Fibroblast of skin of abdomen (primary cell): Measurements from ENCODE around the gene YKT6.

Experiments used
- DNase-seq: peaks from one replicate; pipeline ENCODE4 v3.0.0-alpha.2; 2013

YKT6 gene

DNA sequence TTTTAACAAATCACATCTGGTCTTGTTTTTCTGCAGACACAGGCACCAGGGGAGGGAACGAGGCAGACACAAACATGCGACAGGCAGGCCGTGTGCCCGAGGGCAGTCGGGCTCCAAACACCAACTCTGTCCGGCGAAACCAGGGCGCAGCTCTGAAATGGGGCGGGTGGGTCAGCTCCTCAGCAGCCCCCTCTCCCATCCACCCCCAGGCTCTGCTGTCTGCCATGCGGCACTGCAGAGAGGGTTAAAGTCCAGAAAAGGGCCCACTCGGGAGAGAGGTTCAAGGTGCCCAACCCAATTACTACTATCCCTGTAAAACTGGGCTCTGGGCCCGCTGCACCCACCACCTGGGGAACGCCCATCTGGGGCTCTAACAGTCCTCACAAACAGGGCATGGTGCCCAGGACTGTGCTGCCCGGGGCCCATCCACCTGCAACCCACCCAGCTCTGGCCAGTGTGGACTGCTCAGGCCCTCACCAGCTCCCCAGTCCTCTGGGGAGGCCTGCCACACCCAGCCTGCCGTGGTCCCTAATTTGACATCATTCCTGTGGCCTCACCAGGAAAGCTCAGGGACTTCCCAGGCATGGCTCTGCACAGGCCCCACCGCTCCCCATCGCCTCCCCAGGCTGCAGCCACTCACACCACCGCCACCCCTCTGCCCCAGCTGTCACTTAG is 18.7 kb downstream of the YKT6 start:
- no peak for DNase-seq

DNA sequence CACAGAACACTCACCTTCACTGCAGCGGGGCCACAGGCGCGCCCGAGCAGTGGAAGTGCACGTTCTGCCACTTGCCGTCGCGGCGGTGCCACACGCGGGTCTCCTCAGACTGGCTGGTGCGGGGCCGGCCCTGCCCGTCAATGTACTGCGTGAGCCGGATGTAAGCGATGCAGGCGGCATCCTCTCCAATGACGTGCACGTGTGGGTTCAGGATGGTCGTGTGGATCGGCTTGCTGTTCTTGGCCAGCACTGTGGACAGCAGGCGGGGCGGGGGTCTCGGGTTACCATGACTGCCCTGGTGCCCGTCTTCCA is 19.2 kb downstream of the YKT6 start:
- no peak for DNase-seq

DNA sequence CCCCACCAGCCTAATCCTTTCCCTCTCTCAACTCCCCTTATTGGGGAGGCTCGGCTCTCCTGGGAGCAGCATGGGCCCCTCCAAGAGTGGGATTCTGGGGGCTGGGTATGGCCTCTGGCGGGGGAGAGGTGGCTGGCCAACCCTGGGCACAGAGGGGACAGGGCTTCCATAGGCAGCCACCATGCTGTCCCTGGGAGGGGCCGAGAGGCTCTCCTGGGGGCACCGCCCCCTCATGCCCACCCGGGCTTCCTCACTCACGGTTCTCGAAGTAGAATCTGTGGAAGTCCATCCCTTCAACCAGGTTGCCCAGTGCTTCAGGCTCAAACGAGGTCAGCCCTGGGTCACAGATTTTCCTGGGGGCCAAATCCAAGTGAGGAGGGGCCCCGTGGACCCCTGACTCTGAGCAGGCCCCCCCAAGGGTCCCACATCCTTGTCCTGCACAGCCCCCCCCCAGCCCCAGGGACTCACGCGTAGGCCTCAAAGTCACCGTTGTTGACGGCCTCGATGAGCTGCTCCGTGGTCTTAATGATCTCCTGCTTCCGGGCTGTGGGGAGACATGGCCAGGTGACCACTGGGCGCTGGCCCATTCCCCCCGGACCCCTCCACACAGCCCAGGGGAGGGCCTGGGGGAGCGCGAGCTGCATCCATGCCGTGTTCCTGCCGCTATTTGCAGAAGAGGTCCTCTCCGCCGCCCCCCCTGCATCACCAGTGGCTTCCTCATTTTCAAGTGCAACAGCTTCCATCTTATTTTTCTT is 19.8 kb downstream of the YKT6 start:
- no peak for DNase-seq

DNA sequence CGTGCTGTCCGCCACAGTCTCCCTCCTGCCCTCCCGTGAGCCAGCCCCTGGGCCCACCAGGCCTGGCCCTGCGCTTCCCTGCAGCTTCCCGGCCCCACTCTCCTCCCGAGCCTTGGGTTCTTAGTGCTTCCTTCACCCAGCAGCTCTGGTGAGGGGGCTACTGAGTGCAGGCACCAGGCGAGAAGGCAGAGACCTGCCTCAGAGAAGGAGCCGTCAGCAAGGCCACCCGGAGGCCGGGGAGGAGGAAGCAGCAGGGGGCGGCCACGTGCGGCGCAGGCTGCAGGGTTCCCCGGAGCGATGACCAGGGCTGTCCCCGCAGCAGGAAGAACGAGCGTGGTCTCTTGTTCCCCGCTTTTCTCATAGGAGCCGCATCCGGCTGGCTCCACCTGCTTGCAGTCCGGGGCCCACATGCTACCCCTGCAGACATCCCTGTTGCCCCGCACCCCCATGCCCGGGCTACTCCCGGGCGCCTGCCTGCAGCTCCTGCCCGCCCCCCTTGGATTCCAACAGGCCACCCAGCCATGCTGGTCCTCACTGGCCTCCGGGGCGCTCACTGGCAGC is 20.5 kb downstream of the YKT6 start:
- DNase-seq = no peak

DNA sequence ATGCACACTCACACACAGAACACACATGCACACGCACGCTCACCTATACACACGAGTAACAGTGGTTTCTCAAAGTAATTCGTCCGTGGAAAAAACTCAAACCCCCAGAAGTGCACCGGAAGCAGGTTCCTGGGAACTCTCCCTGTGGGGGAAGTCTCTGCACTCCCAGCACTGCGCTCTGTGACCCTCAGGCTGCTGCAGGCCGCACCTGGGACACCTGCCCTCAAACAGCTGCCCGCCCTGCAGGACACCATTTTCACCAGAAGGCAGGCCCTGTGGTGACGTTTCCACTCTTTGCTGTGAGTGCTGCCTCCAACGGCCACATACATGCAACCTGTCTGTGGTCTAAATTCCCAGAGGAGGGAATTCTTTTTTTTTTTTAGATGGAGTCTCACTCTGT is 21.3 kb downstream of the YKT6 start:
- no peak for DNase-seq

DNA sequence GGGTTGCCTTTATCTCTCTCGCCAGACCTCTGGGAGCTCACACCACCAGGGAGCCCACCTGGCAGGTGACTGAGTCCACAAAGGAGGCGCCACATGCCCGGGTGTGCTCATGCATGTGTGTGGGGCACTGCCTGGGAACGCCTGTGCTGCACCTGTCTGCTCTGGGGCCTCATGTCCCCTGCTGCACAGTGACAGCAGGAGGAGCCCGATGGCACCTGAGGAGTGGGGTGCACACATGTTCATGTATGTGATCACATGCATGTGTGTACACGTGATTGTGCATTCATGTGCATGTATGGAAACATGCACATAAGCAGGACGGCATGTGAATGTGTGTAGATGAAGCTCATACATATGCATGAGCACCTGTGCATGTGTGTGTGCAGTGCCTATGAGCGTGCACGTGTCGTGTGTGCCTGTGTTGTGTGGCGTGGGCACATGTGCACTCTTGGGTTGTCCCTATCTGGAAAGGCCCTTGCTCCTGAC is 22.0 kb downstream of the YKT6 start:
- no peak for DNase-seq

DNA sequence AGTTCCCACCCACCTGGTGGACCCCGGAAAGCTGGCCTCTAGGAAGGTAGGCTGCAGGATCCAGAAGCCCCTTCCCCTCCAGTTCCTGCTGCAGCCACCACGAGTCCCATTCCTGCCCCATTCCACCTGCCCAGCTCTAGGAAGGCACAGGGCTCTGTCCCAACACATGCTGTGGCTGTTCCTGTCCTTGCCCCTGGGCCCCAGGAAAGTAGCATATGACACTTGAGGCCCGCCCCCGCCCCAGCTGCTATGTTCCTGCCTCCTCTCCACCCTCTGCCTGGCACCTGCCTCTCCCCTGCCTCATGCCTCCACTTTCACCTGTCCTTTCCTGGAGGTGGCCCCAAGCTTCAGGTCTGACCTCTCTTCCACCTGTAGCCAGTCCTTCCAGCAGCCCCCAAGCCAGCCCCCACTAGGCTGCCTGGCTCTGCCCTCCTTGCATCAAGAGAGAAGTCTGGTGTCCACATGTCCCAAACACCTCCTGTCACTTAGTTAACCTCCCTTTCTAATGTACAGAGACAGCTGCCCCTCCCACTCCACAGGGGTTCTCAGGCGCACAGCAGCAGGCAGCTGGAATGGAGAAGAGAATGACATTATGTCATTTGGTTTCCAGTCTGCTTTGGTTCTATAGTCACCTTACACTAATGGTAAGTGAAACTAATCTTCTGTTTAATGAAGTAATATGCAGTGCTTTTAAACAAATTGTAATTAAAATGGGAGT is 22.7 kb downstream of the YKT6 start:
- no peak for DNase-seq

DNA sequence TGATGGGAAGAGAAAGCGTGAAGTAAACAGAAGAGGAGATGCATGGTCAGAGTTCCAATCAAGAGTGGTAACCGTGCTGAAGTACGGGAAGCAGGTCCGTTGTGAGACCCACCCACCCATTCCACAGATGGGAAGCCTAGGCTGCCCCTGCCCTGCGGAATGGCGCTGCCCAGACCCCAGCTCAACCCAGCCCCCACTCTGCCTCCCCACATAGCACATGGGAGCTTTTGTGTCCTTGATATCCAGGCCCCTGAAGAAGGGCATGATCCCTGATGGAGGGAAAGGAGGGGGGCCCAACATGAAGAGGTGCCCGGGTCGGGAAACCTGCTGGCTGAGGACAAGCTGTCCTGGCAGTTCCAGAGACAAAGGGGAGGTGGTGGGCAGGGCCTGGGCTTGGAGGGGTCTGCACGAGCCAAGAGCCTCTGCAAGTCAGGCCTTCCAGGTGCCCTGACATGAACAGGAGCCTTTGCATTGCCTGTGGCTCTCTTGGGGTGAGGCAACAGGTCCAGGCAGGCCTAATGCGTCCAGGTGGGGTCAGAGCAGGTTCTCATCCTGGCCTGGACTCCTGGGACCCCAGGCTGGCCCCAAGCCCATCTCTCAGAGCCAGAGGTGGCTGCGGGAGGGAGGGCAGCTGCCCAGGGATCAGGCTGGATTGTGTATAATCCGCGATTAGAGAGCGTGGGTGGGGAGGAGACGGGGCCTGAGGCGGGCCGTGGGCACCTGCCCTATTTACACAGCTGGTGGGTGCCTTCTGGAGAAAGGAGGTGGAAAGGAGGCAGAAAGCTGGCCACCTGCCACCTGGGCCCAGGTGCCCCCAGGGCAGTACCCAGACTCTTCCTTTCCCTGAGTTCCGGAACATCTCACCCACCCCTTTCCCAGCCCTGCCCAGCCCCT is 23.5 kb downstream of the YKT6 start:
- DNase-seq = no peak

DNA sequence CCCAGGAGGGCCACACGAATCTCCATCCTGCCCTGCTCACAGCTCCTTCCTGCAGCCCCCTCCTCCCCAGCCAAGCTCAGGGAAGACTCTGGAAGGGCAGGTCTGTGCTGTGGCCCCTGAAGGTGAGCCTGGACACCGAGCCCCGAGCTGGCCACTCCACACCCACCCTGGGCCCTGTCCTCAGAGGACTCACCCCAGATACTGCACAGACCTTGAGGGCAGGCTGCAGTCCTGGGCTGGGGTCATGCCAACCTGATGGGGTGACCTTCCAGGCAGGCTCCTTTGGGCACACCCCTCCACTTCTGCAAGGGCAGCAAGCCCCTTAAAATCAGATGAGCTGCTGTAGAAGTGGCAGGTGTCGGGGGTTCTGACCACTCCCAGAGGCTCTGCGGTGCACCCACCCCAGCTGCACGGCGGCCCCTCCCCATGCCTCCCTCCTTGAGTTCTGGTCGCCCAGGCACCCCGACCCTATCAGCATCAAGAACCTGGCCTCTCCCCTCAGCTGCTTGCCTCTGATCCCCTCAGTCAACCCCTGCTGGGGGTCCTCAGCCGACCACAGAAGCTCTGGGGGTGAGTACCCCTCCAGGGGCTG is 24.3 kb downstream of the YKT6 start:
- DNase-seq = no peak

DNA sequence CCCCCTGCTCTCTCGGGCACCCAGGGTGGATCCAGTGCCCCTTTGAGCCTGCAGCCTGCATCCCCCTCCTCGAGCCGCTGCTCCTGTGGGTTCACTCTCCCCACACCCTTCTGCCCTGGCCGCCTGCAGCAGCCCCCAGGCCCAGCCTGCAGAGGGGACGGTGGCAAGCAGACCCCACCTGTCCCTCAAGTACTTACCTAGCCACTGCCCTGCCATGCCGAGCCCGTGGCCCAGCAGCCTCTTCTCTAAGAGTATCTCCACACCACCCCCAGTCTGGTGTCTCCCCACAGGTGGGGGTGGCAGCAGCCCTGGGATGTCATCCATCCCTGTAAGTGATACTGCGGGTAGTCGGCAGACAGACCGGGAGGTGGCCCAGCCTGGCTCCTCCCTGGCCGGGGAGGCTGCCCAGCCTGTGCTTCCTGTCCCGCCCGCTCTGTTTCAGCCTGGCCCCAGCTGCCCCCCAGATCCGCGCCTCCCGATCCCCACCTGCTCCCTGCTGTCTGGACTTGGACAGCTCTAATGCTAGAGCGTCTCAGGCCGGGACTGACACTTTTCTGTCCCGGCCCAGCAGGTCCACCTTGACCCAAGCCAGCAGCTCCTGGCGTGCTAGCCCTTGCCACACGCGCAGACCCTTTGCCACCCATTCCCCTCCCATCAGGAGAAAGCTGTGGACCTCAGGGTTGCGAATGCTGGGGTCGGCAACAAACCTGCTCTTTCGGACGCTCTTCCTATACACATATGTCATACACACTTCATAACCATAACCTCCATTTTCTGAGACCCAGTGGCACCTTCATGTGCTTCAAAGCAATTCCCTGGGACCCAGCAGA is 25.0 kb downstream of the YKT6 start:
- DNase-seq = no peak

DNA sequence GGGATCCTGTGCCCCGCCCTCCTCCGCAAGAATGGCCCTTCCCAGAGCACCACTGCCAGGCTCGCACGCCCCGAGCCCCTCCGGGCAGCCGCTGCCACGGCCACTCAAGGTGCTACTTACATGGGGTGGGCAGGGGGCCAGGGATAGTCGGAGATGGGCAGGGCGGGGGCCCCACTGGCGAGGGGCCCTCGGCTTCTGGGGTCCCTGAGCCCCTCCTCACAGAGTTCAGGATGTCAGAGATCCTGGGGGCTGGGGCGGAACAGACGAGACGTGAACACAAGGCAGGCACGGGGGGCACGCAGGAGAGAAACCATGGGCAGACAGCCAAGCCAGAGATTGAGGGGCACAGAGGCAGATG is 25.6 kb downstream of the YKT6 start:
- DNase-seq = no peak

DNA sequence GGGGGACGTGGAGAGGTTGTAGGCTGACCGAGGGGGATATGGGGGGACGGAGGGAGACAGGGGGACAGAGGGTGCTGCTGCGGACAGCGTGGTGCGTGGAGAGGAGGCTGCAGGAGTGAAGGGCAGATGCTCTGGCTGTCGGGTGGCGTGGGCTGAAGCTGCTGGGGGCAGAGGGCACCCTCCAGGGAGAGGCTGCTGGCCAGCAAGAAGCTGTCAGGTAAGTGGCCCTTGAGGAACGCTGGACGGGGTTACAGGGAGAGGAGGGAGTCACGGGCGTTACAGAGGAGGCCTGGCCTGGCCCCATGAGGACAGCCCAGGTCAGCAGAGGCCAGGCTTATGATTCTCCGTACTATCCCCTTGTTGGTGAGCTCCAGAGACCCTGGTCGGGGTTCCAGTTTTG is 27.1 kb downstream of the YKT6 start:
- no peak for DNase-seq

DNA sequence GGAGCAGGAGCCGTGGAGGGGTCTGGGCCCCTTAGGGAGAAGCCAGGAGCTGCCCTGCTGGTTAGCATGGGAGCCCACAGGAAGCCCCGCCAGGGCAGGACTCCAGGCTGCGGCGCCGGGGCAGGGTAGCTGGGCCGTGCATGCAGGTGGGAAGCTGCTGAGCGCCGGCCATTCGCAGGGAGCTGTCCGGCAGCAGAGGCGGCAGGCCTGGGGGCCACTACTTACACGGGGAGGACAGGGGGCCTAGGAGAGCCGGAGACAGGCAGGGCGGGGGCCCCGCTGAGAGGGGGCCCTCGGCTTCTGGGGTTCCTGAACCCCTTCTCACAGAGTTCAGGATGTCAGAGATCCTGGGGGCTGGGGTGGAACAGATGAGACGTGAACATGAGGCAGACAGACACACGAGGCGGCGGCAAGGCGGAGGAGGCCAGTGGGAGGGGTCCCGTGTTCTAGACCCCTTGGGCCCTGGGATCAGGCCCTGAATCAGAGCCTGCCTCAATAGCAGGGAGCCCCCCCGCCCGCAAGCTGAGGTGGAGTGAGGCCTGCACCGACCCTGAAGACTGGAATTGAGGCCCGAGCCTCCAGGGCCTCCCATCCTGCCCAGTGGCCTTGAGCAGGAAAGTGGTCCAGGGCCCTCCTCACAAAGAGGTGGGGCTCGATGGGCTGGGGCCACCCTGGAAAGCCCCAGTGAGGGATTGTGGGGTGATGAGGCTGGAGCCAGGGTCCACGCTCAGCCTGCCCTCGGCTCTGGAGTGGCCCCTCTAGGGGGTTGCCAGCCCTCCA is 28.0 kb downstream of the YKT6 start:
- DNase-seq = no peak

DNA sequence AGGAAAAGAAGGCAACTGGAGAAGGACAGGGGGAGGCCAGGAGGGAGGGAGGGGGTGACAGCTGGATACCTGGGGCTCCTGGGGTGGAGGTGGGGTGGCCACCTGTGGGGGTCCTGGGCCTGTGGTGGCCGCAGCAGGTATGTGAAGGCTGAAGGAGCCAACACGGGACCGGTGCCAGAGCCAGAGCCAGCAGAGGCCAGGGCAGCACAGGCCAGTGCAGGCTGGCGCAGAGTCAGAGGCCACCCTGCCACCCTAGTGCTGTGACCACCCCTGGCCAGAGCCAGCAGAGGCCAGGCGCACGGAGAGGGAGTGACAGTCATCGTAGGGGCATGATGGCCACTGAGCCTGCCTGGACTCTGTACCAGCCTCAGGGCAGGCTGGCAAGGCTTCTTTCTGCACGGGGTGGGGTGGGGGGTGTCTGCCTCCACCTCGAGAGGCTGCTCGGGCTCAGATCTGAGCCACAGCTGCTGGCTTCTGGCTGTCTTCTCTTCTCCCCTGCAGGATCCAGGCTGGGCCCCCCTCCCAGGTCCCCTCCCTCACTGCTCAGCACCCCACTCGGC is 28.8 kb downstream of the YKT6 start:
- no peak for DNase-seq

DNA sequence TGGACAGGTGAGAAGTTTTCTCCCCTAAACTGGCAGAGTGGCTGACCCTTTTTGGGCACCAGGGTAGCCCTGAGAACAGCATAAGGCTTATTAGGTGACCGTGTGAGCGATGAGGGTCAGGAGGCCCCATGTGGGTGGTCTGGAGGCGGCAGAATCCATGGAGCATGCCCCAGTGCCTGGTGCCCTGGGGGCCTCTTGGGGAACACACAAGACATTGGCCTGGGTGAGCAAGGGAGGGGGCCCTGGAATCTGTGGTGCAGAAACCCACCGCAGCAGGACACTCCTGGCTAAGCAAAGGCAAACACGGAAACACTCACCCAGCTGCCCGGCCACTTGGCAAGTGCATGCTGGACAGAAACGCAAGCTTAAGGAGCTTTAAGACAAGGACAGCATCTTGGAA is 29.5 kb downstream of the YKT6 start:
- no peak for DNase-seq

DNA sequence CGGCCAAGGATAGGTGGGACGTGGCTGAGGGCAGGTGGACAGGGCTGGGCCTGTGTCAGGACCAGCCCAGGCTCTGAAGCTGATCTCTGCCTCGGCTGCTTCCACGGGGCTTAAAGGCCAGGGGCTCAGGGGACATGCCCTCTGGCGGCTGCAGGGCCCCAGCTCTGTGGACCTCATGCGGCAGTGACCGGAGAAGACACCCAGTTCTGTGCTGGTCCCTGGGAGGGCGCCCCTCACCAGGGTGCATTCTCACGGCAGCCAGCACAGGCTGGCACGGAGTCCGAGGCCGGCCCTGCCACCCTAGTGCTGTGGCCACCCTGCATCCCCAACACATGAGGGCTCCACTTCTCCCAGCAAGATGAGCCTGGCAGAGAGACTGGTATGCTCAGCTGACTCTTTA is 30.3 kb downstream of the YKT6 start:
- DNase-seq = no peak

DNA sequence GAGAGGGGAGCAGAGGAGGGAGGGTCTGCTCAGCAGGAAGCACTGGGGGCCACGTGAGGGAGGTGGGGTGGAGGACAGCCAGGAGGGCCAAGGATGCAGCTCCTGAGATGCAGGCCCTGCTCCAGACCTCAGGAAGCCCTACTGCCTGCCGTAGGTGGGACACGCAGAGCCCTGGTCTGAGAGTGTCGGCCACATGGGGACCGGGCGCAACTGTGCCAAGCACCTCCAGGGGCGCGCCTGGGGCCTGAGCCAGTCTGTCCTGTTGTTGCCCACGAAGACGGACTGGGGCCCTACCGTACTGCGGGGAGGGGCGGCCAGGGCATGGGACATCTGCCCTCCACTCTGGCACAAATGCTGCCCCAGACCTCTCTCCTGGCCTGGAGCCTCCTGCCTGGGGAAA is 31.6 kb downstream of the YKT6 start:
- no peak for DNase-seq

DNA sequence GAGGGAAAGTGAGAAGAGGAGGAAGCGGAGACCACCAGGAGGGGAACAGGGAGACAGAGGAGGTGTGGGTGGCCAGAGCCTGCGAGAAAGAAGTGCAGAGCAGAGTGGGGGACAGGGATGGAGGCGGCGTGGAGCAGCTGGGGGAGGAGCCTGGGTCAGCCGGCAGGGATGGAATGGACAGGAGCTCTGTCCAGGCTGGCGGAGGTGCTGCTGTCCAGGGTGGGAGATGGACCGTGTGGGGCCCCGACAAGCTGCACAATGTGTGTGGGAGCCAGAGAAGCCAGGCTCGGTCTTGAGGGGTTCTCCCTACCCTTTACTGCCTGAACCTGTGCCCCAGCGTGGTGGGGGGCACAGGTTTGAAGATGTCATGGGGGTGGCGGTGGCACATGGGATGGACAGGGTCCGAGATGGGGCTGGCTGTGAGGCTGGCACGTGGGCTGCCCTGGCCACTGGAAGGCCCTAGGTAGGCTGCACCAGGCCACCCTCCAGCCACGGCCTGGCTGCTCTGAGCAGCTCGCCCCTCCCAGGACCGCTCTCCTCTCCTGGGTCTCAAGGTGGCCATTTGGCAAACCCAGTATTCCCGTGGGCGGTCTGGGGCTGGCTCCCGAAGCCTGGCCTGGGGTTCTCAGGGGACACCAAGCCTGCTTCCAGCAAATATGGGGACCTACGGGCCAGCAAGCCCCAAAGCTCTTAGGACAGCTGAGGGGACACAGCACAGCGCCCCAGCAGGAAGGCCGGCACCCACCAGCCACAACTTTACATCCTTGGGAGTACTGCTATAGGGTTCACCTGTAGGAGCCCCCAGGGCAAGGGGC is 32.3 kb downstream of the YKT6 start:
- no peak for DNase-seq

DNA sequence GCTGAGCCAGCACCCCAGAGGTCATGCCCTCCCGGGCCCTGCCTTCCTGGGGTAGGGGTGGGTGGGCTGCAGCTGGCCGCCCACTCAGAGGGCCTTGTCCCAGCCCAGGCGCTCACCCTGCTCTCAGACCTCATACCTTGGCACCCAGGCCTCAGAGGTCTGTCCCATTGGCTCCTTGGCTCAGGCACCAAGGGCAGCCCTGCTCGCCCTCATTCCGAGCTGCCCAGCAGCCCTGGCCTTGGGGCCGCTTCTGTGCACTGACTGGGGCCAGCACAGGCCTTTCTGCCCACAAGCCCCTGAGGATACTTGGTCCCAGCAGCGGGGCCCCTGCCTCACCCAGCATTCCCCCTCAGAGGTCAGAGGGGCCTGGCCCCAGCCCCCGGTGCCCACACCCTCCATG is 34.3 kb downstream of the YKT6 start:
- DNase-seq = no peak
